ENCODE results near the gene DUSP9. TPM values are rescaled to one million over a fixed set of nuclear protein-coding genes. Genes with fewer than 3 reads are reported as not detected.
"Not testable (repeated sequence)": the region's sequence is repeated elsewhere in the genome, so short reads cannot be mapped to it uniquely, and the experiment has no call there.

The DUSP9 gene
- total RNA-seq, 2 experiments from 2014 or later = not detected

DNA sequence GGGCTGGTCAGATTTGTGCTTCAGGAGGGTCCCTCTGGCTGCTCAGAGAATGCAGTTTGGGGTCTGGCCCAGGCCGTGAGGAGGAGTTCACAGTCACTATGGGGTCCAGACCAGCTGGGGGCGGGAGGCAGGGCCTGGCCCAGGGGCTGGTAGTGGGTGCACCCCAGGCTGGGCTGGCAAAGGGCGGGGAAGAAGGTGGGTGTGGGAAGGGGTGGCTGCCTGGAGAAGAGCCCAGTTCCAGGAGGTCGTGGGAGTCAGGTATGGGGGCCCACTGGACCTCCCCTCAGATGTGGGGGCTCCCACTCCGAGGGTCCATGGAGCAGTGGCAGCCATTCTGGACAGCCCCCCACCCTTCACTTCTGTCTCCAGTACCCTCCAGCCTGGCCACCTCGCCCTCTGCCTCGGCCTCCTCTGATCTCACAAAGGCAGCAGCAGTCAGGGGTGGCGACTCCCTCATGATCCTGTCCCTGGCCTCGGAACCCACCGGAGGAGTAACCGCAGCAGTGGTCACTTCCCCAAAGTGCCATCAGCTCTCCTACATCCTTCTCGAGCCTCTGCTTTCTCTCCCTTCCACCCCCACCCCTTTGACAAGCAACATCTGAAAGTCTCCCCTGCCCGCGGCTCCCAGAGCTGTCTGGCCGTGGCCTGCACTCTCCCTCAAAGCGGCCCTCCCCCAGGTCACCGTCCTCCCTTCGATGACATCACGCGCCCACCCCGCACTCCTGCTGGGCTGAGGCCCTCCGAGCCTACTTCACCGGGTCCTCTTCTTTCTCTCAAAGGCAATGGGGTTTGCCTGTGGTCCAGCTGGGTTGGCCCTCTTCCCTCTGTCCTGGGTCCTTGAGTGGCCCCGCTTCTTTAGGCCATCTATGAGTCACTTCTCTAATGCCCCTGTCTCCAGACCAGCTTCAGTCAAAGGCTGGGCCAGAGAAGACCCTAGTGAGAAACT, 39.0 kb downstream of the DUSP9 start:
- ChIA-PET POLR2A (no interaction called here), CTCF (interaction anchor here (0.6 kb wide), 1 partner anchor 31 kb away, joined by 3 read pairs; no protein-coding TSS in a partner anchor)
- Mint-ChIP-seq H3K36me3 (ENCODE audit: low read depth) (no peaks in the 10 kb centered on the region), H3K27me3 (peaks cover 9% of the 10 kb centered on the region), H3K9me3 (no peaks in the 10 kb centered on the region), H3K4me3 (no peak overlapping the region), H3K27ac (no peak overlapping the region), H3K4me1 (no peaks in the 10 kb centered on the region)
- DNase-seq = no peak

DNA sequence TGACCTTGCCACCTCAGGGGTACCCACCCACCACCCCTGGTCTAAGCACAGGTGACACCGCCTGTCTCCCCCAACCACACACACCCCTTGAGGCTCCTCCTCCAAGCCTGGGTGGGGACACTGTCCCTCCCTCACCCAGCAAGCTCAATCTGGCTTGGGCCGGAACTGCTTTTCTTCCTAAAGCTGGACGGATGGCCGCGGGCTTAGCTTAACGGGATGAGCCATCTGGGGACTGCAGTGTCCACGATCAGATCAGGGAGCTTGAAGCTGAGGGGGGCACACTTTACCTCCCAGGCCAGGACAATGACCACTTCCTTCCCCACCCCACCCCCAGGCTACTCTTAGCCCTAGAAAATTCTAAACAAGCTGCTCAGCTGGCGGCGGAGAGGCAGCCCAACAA, 39.7 kb downstream of the DUSP9 start:
- CTCF ChIA-PET = interaction anchor here (1.0 kb wide), 1 partner anchor 18 kb away, joined by 4 read pairs; no protein-coding TSS in a partner anchor
- POLR2A ChIA-PET = no interaction called here
- H3K4me1 Mint-ChIP-seq = no peaks in the 10 kb centered on the region
- no peak overlapping the region for H3K27ac Mint-ChIP-seq
- H3K9me3 Mint-ChIP-seq = no peaks in the 10 kb centered on the region
- no peak for DNase-seq
- no peaks in the 10 kb centered on the region for H3K36me3 Mint-ChIP-seq (ENCODE audit: low read depth)
- no peak overlapping the region for H3K4me3 Mint-ChIP-seq
- peaks cover 9% of the 10 kb centered on the region for H3K27me3 Mint-ChIP-seq

- Mint-ChIP-seq H3K27ac (no peak within 1 kb of the TSS), H3K9me3 (no peaks in the 10 kb centered on the region), H3K4me1 (no peaks in the 10 kb centered on the region), H3K27me3 (peaks cover 9% of the 10 kb centered on the region), H3K36me3 (ENCODE audit: low read depth) (no peaks in the 10 kb centered on the region), H3K4me3 (peak within 1 kb of the TSS; percentile 58)
- CTCF ChIA-PET = interaction anchor here (1.0 kb wide), 1 partner anchor 18 kb away, joined by 4 read pairs; no protein-coding TSS in a partner anchor
- POLR2A ChIA-PET = no interaction called here
- peak; percentile 39 for DNase-seq
Measured at GRCh38 chrX:153687121-153688039, 40.4 kb downstream of the DUSP9 start, which contains the start of gene SLC6A8. SLC6A8 (plus strand) TSS chrX:153687926; CDS start chrX:153688575, 649 bp downstream.

- Mint-ChIP-seq H3K27ac (no peak overlapping the region), H3K9me3 (no peaks in the 10 kb centered on the region), H3K4me1 (no peaks in the 10 kb centered on the region), H3K27me3 (peaks cover 9% of the 10 kb centered on the region), H3K4me3 (no peak overlapping the region), H3K36me3 (ENCODE audit: low read depth) (no peaks in the 10 kb centered on the region)
- ChIA-PET POLR2A (no interaction called here), CTCF (no interaction called here)
- DNase-seq = no peak
Measured at GRCh38 chrX:153688071-153688470, 41.1 kb downstream of the DUSP9 start.

DNA sequence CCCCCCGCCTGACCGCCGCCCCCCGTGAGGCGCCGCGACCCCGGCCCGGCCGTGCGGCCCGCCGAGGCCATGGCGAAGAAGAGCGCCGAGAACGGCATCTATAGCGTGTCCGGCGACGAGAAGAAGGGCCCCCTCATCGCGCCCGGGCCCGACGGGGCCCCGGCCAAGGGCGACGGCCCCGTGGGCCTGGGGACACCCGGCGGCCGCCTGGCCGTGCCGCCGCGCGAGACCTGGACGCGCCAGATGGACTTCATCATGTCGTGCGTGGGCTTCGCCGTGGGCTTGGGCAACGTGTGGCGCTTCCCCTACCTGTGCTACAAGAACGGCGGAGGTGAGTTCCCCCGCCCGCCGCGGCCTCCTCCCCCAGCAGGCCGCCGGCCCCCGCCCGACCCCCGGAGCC, 41.5 kb downstream of the DUSP9 start:
- DNase-seq = no peak
- Mint-ChIP-seq H3K4me3 (no peak overlapping the region), H3K27me3 (peaks cover 9% of the 10 kb centered on the region), H3K36me3 (ENCODE audit: low read depth) (no peaks in the 10 kb centered on the region), H3K9me3 (no peaks in the 10 kb centered on the region), H3K27ac (no peak overlapping the region), H3K4me1 (no peaks in the 10 kb centered on the region)
- ChIA-PET CTCF (no interaction called here), POLR2A (no interaction called here)

DNA sequence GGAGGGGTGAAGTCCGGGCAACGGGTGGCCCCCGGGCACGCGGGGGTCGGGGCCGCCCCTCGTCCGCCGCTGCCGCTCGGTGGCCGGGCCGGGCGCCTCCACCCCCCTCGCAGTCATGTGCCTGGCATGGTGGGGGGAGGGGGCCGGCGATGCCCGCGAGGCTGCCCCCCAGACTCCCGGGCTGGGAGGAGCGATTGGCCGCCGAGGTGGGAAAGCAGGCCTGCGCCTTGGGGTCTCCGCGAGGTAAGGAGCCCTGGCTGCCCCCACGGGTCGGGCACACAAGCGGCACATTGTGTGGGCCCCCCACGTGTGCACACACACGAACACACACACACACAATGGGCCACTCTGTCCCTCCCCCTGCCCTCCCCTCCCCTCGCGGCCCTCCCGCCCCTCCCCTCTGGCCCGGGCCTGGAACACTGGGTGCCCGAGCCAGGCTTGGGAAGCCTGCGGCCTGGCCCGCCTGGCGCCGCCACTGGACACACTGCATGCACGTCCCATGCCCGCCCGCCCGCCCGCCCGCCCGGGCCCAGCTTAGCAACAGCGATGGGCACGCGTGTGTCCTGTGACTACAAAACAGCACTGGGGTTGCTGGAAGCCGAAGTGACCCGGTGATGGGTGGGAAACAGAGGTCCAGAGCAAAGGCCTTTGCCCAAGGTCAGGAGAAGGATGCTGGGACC, 42.0 kb downstream of the DUSP9 start:
- Mint-ChIP-seq H3K27me3 (peaks cover 6% of the 10 kb centered on the region), H3K4me3 (no peak overlapping the region), H3K9me3 (no peaks in the 10 kb centered on the region), H3K4me1 (no peaks in the 10 kb centered on the region), H3K27ac (no peak overlapping the region), H3K36me3 (ENCODE audit: low read depth) (no peaks in the 10 kb centered on the region)
- POLR2A ChIA-PET = no interaction called here
- no peak for DNase-seq
- CTCF ChIA-PET = no interaction called here

- Mint-ChIP-seq H3K27ac (no peak overlapping the region), H3K9me3 (no peaks in the 10 kb centered on the region), H3K36me3 (ENCODE audit: low read depth) (no peaks in the 10 kb centered on the region), H3K27me3 (peaks cover 6% of the 10 kb centered on the region), H3K4me1 (no peaks in the 10 kb centered on the region), H3K4me3 (no peak overlapping the region)
- POLR2A ChIA-PET = no interaction called here
- CTCF ChIA-PET = no interaction called here
- DNase-seq = no peak
Measured at GRCh38 chrX:153689654-153690465, 42.9 kb downstream of the DUSP9 start.

DNA sequence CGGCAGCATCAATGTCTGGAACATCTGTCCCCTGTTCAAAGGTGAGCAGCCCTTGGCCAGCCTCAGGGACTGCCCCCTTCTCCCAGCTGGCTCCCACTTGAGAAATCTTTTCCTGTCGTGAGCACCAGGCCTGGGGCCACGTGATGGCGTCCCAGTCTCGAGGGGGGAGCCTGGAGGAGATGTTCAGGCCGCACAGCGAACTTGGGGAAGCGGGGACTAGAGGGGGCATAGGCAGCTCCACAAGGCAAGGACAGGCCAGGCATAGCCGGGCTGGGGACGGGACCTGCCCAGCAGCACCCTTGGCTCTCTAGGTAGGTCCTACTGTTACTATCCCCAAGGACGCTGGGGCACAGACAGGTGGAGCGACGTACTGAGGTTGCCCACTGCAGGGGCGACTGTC, 43.5 kb downstream of the DUSP9 start:
- Mint-ChIP-seq H3K4me3 (no peak overlapping the region), H3K27ac (no peak overlapping the region), H3K4me1 (no peaks in the 10 kb centered on the region), H3K27me3 (peaks cover 6% of the 10 kb centered on the region), H3K36me3 (ENCODE audit: low read depth) (no peaks in the 10 kb centered on the region), H3K9me3 (no peaks in the 10 kb centered on the region)
- DNase-seq = no peak
- ChIA-PET CTCF (no interaction called here), POLR2A (no interaction called here)

- CTCF ChIA-PET = not testable (repeated sequence)
Measured at GRCh38 chrX:153691032-153691827, 44.2 kb downstream of the DUSP9 start.

GRCh38 chrX:153692003-153692402, 45.0 kb downstream of the DUSP9 start:
- no peak overlapping the region for H3K27ac Mint-ChIP-seq
- ChIA-PET POLR2A (no interaction called here), CTCF (no interaction called here)
- no peaks in the 10 kb centered on the region for H3K9me3 Mint-ChIP-seq
- H3K36me3 Mint-ChIP-seq (ENCODE audit: low read depth) = peaks cover 2% of the 10 kb centered on the region
- H3K4me3 Mint-ChIP-seq = no peak overlapping the region
- DNase-seq = no peak
- H3K27me3 Mint-ChIP-seq = no peaks in the 10 kb centered on the region
- no peaks in the 10 kb centered on the region for H3K4me1 Mint-ChIP-seq

More at GRCh38 chrX:153691032-153691827, 44.2 kb downstream of the DUSP9 start:
- DNase-seq; H3K27ac Mint-ChIP-seq; H3K36me3 Mint-ChIP-seq (ENCODE audit: low read depth); H3K4me3 Mint-ChIP-seq; POLR2A ChIA-PET; H3K9me3 Mint-ChIP-seq; H3K27me3 Mint-ChIP-seq; H3K4me1 Mint-ChIP-seq: not testable (repeated sequence)

DNA sequence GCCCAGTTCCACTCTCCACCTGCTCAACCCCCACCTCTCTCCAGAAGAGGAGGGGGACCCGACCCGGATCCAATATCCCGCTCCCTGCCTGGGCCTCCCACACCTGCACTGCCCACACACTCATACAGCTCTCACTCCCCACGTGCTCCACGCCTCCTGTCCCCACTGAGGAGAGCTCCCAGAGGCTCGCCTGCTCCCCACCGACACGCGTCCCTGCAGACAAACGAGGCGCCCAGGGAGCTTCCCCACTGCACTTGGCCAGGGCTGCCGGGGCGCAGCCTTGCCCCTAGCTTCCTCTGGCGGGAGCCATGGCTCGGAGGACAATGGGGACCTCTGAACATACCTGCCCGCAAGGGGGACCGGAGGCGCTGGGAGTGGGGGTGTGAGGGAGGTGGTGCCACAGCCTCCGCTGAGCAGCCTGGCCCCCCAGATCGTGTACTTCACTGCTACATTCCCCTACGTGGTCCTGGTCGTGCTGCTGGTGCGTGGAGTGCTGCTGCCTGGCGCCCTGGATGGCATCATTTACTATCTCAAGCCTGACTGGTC, 45.7 kb downstream of the DUSP9 start:
- Mint-ChIP-seq H3K27me3 (no peaks in the 10 kb centered on the region), H3K4me3 (no peak overlapping the region), H3K27ac (no peak overlapping the region), H3K9me3 (no peaks in the 10 kb centered on the region), H3K4me1 (no peaks in the 10 kb centered on the region), H3K36me3 (ENCODE audit: low read depth) (peaks cover 9% of the 10 kb centered on the region)
- ChIA-PET CTCF (no interaction called here), POLR2A (no interaction called here)
- no peak for DNase-seq

All from activated CD4-positive, alpha-beta memory T cell treated with anti-CD3 and anti-CD28 coated beads, Interleukin-2, amount 10 ng/mL, durations not matched to agents 7 days and 5 days (primary cell).